ENCODE measurements around the gene FRS2.

The FRS2 gene

DNA sequence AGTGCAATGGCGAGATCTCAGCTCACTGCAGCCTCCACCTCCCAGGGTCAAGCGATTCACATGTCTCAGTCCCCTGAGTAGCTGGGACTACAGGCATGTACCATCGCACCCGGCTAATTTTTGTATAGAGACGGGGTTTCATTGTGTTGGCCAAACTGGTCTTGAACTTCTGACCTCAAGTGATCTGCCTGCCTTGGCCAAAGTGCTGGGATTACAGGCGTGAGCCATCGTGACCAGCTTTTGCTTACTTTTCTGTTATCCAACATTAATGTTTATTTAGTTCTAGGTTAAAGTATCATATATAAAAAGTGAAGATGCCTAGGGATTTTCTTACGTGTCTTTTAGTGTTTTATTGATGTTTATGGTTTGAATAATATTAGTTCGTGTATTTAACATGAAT lies 86.2 kb downstream of the FRS2 start:
- TF ChIP-seq POLR2AphosphoS5 (IDR thresholded peaks at IDR 0.05; ENCODE audit: low read depth, low read length), result no peak
- no peak for TF ChIP-seq TAF1 (IDR thresholded peaks at IDR 0.05; ENCODE audit: borderline replicate concordance, insufficient read depth, low read length)

- no peak for TF ChIP-seq FOXP2 (optimal IDR thresholded peaks at IDR 0.05; ENCODE audit: borderline replicate concordance, extremely low read depth, extremely low read length, insufficient read depth)
- TF ChIP-seq TAF1 (IDR thresholded peaks at IDR 0.05; ENCODE audit: borderline replicate concordance, insufficient read depth, low read length), result no peak
- no peak for TF ChIP-seq SIN3A (IDR thresholded peaks at IDR 0.05; ENCODE audit: borderline replicate concordance, insufficient read depth, low read length)
- no peak for TF ChIP-seq POLR2AphosphoS5 (IDR thresholded peaks at IDR 0.05; ENCODE audit: low read depth, low read length)
- TF ChIP-seq REST (IDR thresholded peaks at IDR 0.05; ENCODE audit: insufficient read depth in 1 of 2, low read depth in 2 of 2, low read length in 2 of 2), result no peak
Measured at GRCh38 chr12:69563166-69563762, 93.1 kb downstream of the FRS2 start.

DNA sequence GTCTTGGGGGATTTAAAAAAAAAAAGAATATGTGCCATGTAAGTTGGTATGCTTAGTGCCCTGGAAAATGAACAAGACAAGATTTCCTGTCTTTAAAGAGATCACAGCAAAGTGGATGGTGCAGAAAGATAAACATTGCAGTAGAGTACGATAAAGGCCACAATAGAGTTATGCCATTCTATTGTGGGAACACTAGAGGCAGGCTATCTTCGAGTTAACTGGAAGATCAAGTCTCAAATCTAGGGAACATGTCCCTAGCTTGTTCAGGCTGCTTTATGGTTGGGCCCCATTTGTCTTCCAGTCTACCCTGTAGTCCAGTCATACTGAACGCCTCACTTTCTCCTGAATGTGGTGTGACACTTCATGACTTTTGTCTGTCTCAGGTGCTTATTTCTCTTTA lies 96.4 kb downstream of the FRS2 start:
- no peak for TF ChIP-seq POLR2AphosphoS5 (IDR thresholded peaks at IDR 0.05; ENCODE audit: low read depth, low read length)
- TF ChIP-seq SIN3A (IDR thresholded peaks at IDR 0.05; ENCODE audit: borderline replicate concordance, insufficient read depth, low read length), result no peak
- no peak for TF ChIP-seq REST (IDR thresholded peaks at IDR 0.05; ENCODE audit: insufficient read depth in 1 of 2, low read depth in 2 of 2, low read length in 2 of 2)
- no peak for TF ChIP-seq TAF1 (IDR thresholded peaks at IDR 0.05; ENCODE audit: borderline replicate concordance, insufficient read depth, low read length)
- no peak for TF ChIP-seq FOXP2 (optimal IDR thresholded peaks at IDR 0.05; ENCODE audit: borderline replicate concordance, extremely low read depth, extremely low read length, insufficient read depth)

DNA sequence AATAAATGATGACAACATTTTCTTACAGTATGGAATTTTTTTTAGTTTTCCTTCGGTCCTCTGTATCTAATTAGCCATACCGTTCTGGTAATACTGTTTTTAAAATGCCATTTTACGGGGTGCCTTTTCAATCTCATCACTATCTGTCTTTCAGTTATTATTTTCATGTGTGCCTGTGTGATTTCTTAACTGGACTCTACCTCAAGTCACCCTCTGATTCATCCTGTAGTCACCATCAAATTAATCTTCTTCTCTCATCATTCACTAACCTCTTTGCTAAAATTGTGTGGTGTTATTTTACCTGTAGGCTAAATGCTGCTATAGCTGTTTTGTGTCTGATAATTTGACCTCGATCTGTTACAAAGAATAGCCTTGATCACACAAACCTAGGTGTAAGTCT lies 99.0 kb downstream of the FRS2 start:
- no peak for TF ChIP-seq POLR2AphosphoS5 (IDR thresholded peaks at IDR 0.05; ENCODE audit: low read depth, low read length)
- no peak for TF ChIP-seq SIN3A (IDR thresholded peaks at IDR 0.05; ENCODE audit: borderline replicate concordance, insufficient read depth, low read length)
- TF ChIP-seq TAF1 (IDR thresholded peaks at IDR 0.05; ENCODE audit: borderline replicate concordance, insufficient read depth, low read length), result no peak
- TF ChIP-seq FOXP2 (optimal IDR thresholded peaks at IDR 0.05; ENCODE audit: borderline replicate concordance, extremely low read depth, extremely low read length, insufficient read depth), result no peak
- TF ChIP-seq REST (IDR thresholded peaks at IDR 0.05; ENCODE audit: insufficient read depth in 1 of 2, low read depth in 2 of 2, low read length in 2 of 2), result no peak

- TF ChIP-seq TAF1 (IDR thresholded peaks at IDR 0.05; ENCODE audit: borderline replicate concordance, insufficient read depth, low read length) (no peak), POLR2AphosphoS5 (IDR thresholded peaks at IDR 0.05; ENCODE audit: low read depth, low read length) (no peak), SIN3A (IDR thresholded peaks at IDR 0.05; ENCODE audit: borderline replicate concordance, insufficient read depth, low read length) (no peak), FOXP2 (optimal IDR thresholded peaks at IDR 0.05; ENCODE audit: borderline replicate concordance, extremely low read depth, extremely low read length, insufficient read depth) (no peak), REST (IDR thresholded peaks at IDR 0.05; ENCODE audit: insufficient read depth in 1 of 2, low read depth in 2 of 2, low read length in 2 of 2) (no peak)
Measured at GRCh38 chr12:69570000-69570516, 99.9 kb downstream of the FRS2 start.

All from PFSK-1 (cell line).